ENCODE measurements around the gene ROPN1L.

Gene ROPN1L

DNA sequence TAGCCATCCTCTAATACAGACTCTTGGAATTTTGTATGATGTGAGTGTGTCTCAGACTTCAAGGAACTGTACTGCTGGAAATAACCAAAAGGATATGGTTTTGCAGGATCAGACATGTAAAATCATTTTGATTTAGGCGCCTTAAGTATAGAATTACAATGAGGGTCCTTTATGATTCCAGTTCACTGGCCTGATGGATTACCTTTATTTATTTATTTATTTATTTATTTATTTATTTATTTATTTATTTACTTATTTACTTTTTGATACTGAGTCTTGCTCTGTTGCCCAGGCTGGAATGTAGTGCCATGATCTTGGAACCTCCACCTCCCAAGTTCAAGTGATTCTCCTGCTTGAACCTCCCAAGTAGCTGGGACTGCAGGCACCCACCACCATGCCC lies 37.9 kb upstream of the ROPN1L start:
- DNase-seq (ENCODE audit: low spot score) = no peak
- no peak overlapping the region for H3K23ac ChIP-seq (ENCODE audit: low read depth, low read length, poor library complexity)
- H3K9ac ChIP-seq (ENCODE audit: low read depth, low read length, poor library complexity) = no peak overlapping the region
- H3K27ac ChIP-seq (replicated peaks; ENCODE audit: low read length) = no peak overlapping the region
- no peak overlapping the region for H4K8ac ChIP-seq (ENCODE audit: low read depth, low read length)
- peaks cover 22 to 100% of the 10 kb centered on the region in 2 donors for H3K36me3 ChIP-seq (replicated peaks in 1 of 2; ENCODE audit: control insufficient read depth in 2 of 2, insufficient read depth in 2 of 2, low read length in 2 of 2)
- H3K4ac ChIP-seq (ENCODE audit: low read length) = no peak overlapping the region
- no peak overlapping the region for H2AFZ ChIP-seq (ENCODE audit: low read length)
- no peak overlapping the region for H2BK12ac ChIP-seq (ENCODE audit: low read length)
- no peak overlapping the region for H2BK5ac ChIP-seq (ENCODE audit: low read length)
- no peaks in the 10 kb centered on the region for H3K4me1 ChIP-seq (ENCODE audit: control insufficient read depth in 2 of 2, insufficient read depth in 1 of 2, low read depth in 1 of 2, low read length in 2 of 2)
- no peak overlapping the region for H2BK120ac ChIP-seq (ENCODE audit: low read depth, low read length)
- H2AK5ac ChIP-seq (ENCODE audit: low read depth, low read length) = no peak overlapping the region
- no peak overlapping the region for H3K4me3 ChIP-seq (ENCODE audit: low read length in 2 of 2)
- H3K14ac ChIP-seq (ENCODE audit: low read length) = no peak overlapping the region
- no peak overlapping the region for H2BK15ac ChIP-seq (ENCODE audit: low read length)
- H3K79me1 ChIP-seq (ENCODE audit: low read depth, low read length) = no peaks in the 10 kb centered on the region
- H3K9me3 ChIP-seq (replicated peaks in 1 of 2; ENCODE audit: control insufficient read depth in 2 of 2, insufficient read depth in 1 of 2, low read depth in 1 of 2, low read length in 2 of 2) = peaks cover 3 to 24% of the 10 kb centered on the region in 2 donors
- no peak overlapping the region for H4K91ac ChIP-seq (ENCODE audit: low read depth, low read length, poor library complexity)
- no CpG with 5 or more reads among the region's 1 CpG for WGBS, 2 donors (ENCODE audit: extremely low coverage in 2 of 2, insufficient read length in 2 of 2, insufficient replicate concordance in 1 of 2)
- H3K18ac ChIP-seq (ENCODE audit: low read length) = no peak overlapping the region
- H3K27me3 ChIP-seq (ENCODE audit: control insufficient read depth in 3 of 3, insufficient read depth in 3 of 3, low read depth in 1 of 3, low read length in 3 of 3) = no peaks in the 10 kb centered on the region
- H3K4me2 ChIP-seq (ENCODE audit: insufficient read depth, low read length, poor library complexity, severe bottlenecking) = no peak overlapping the region

DNA sequence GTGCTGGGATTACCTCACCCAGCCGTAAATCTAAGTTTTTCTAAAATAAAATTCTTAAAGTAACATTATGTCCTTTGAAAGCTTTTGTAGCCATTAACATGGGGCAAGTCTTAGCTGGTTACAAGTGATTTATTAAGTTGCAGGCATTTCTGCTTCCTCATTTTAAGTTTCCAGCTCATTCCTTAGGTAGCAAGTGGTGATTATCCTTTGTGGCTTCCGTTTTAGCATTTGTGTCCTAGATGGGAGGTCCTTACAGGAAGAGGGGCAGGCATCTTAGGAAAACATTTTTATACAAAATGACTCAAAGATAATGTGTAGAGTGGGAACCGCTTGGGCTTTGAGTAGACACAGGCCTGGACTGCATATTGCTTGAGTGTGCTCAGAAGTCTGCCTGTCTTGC lies 35.0 kb upstream of the ROPN1L start:
- H3K36me3 ChIP-seq (replicated peaks in 1 of 2; ENCODE audit: control insufficient read depth in 2 of 2, insufficient read depth in 2 of 2, low read length in 2 of 2) = peaks cover 30 to 100% of the 10 kb centered on the region in 2 donors
- no peak overlapping the region for H2AK5ac ChIP-seq (ENCODE audit: low read depth, low read length)
- WGBS, 2 donors (ENCODE audit: extremely low coverage in 2 of 2, insufficient read length in 2 of 2, insufficient replicate concordance in 1 of 2) = no CpG with 5 or more reads among the region's 3 CpGs

DNA sequence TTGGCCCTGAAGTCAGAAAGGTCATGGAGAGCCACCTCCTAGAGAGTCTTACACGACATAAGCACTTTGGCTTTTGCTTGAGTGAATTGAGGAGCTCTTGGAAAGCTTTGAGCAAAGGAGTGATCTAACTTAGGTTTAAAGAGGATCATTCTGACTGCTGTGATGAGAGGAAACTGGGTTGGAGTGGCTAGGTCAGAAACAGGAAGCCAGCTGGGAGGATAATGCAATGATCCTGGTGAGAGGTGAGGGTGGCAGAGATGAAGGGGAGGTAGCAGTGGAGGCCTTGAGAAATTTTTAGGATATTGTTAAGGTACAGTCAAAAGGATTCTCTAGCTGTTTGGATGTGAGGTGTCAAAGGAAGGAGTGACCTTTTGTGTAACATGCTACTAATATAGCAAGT lies 32.2 kb upstream of the ROPN1L start:
- Histone ChIP-seq H3K27ac (replicated peaks; ENCODE audit: low read length) (no peak overlapping the region), H3K4ac (ENCODE audit: low read length) (no peak overlapping the region), H2BK120ac (ENCODE audit: low read depth, low read length) (no peak overlapping the region), H3K36me3 (replicated peaks in 1 of 2; ENCODE audit: control insufficient read depth in 2 of 2, insufficient read depth in 2 of 2, low read length in 2 of 2) (peaks cover 44 to 100% of the 10 kb centered on the region in 2 donors), H4K91ac (ENCODE audit: low read depth, low read length, poor library complexity) (no peak overlapping the region), H3K9ac (ENCODE audit: low read depth, low read length, poor library complexity) (no peak overlapping the region), H3K4me2 (ENCODE audit: insufficient read depth, low read length, poor library complexity, severe bottlenecking) (no peak overlapping the region), H3K14ac (ENCODE audit: low read length) (no peak overlapping the region), H3K18ac (ENCODE audit: low read length) (no peak overlapping the region), H2BK12ac (ENCODE audit: low read length) (no peak overlapping the region), H2AK5ac (ENCODE audit: low read depth, low read length) (no peak overlapping the region), H3K23ac (ENCODE audit: low read depth, low read length, poor library complexity) (no peak overlapping the region), H2BK5ac (ENCODE audit: low read length) (no peak overlapping the region), H3K4me3 (ENCODE audit: low read length in 2 of 2) (no peak overlapping the region), H3K79me1 (ENCODE audit: low read depth, low read length) (no peaks in the 10 kb centered on the region), H4K8ac (ENCODE audit: low read depth, low read length) (no peak overlapping the region), H3K9me3 (replicated peaks in 1 of 2; ENCODE audit: control insufficient read depth in 2 of 2, insufficient read depth in 1 of 2, low read depth in 1 of 2, low read length in 2 of 2) (peaks cover 3 to 19% of the 10 kb centered on the region in 2 donors), H3K27me3 (ENCODE audit: control insufficient read depth in 3 of 3, insufficient read depth in 3 of 3, low read depth in 1 of 3, low read length in 3 of 3) (no peaks in the 10 kb centered on the region), H3K4me1 (ENCODE audit: control insufficient read depth in 2 of 2, insufficient read depth in 1 of 2, low read depth in 1 of 2, low read length in 2 of 2) (no peaks in the 10 kb centered on the region), H2BK15ac (ENCODE audit: low read length) (no peak overlapping the region), H2AFZ (ENCODE audit: low read length) (no peak overlapping the region)
- no CpG with 5 or more reads among the region's 1 CpG for WGBS, 2 donors (ENCODE audit: extremely low coverage in 2 of 2, insufficient read length in 2 of 2, insufficient replicate concordance in 1 of 2)
- DNase-seq (ENCODE audit: low spot score) = no peak

More for the DNA sequence above, 35.0 kb upstream of the ROPN1L start:
- H2BK5ac ChIP-seq (ENCODE audit: low read length) = no peak overlapping the region
- H4K8ac ChIP-seq (ENCODE audit: low read depth, low read length) = no peak overlapping the region
- no peak overlapping the region for H2AFZ ChIP-seq (ENCODE audit: low read length)
- H3K4me2 ChIP-seq (ENCODE audit: insufficient read depth, low read length, poor library complexity, severe bottlenecking) = no peak overlapping the region
- H3K9me3 ChIP-seq (replicated peaks in 1 of 2; ENCODE audit: control insufficient read depth in 2 of 2, insufficient read depth in 1 of 2, low read depth in 1 of 2, low read length in 2 of 2) = peaks cover 3 to 24% of the 10 kb centered on the region in 2 donors
- no peak overlapping the region for H3K18ac ChIP-seq (ENCODE audit: low read length)
- H2BK15ac ChIP-seq (ENCODE audit: low read length) = no peak overlapping the region
- no peaks in the 10 kb centered on the region for H3K27me3 ChIP-seq (ENCODE audit: control insufficient read depth in 3 of 3, insufficient read depth in 3 of 3, low read depth in 1 of 3, low read length in 3 of 3)
- no peak overlapping the region for H3K27ac ChIP-seq (replicated peaks; ENCODE audit: low read length)
- no peak overlapping the region for H3K9ac ChIP-seq (ENCODE audit: low read depth, low read length, poor library complexity)
- no peak overlapping the region for H3K4ac ChIP-seq (ENCODE audit: low read length)
- DNase-seq (ENCODE audit: low spot score) = no peak
- H2BK12ac ChIP-seq (ENCODE audit: low read length) = no peak overlapping the region
- H3K4me3 ChIP-seq (ENCODE audit: low read length in 2 of 2) = no peak overlapping the region
- H3K23ac ChIP-seq (ENCODE audit: low read depth, low read length, poor library complexity) = no peak overlapping the region
- no peaks in the 10 kb centered on the region for H3K4me1 ChIP-seq (ENCODE audit: control insufficient read depth in 2 of 2, insufficient read depth in 1 of 2, low read depth in 1 of 2, low read length in 2 of 2)
- H4K91ac ChIP-seq (ENCODE audit: low read depth, low read length, poor library complexity) = no peak overlapping the region
- no peak overlapping the region for H3K14ac ChIP-seq (ENCODE audit: low read length)
- H2BK120ac ChIP-seq (ENCODE audit: low read depth, low read length) = no peak overlapping the region
- H3K79me1 ChIP-seq (ENCODE audit: low read depth, low read length) = no peaks in the 10 kb centered on the region

DNA sequence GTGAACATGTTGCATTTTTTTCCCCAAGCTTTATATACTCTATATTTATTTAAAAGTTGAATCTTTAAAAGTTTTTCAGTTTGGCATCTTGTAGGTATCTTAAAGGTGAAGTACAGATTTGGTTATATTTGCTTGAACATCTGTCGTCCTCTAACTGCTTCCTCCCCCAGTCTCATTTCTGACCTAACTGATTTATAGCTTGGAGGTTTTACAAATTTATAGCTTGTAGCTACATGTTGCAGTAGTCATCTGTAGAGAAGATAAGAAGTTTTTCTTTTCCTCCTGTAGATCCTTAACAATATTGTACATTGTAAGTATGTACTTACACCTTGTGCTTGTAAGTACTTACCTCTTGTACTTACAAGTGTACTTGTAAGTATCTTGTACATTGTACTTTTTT lies 31.0 kb upstream of the ROPN1L start:
- Histone ChIP-seq H3K79me1 (ENCODE audit: low read depth, low read length) (no peaks in the 10 kb centered on the region), H2AFZ (ENCODE audit: low read length) (no peak overlapping the region), H4K91ac (ENCODE audit: low read depth, low read length, poor library complexity) (no peak overlapping the region), H2AK5ac (ENCODE audit: low read depth, low read length) (no peak overlapping the region), H3K9me3 (replicated peaks in 1 of 2; ENCODE audit: control insufficient read depth in 2 of 2, insufficient read depth in 1 of 2, low read depth in 1 of 2, low read length in 2 of 2) (peaks cover 3 to 7% of the 10 kb centered on the region in 2 donors), H3K27me3 (ENCODE audit: control insufficient read depth in 3 of 3, insufficient read depth in 3 of 3, low read depth in 1 of 3, low read length in 3 of 3) (no peaks in the 10 kb centered on the region), H3K4me1 (ENCODE audit: control insufficient read depth in 2 of 2, insufficient read depth in 1 of 2, low read depth in 1 of 2, low read length in 2 of 2) (no peaks in the 10 kb centered on the region), H3K4me3 (ENCODE audit: low read length in 2 of 2) (no peak overlapping the region), H2BK120ac (ENCODE audit: low read depth, low read length) (no peak overlapping the region), H3K14ac (ENCODE audit: low read length) (no peak overlapping the region), H4K8ac (ENCODE audit: low read depth, low read length) (no peak overlapping the region), H3K4ac (ENCODE audit: low read length) (no peak overlapping the region), H3K4me2 (ENCODE audit: insufficient read depth, low read length, poor library complexity, severe bottlenecking) (no peak overlapping the region), H2BK12ac (ENCODE audit: low read length) (no peak overlapping the region), H2BK15ac (ENCODE audit: low read length) (no peak overlapping the region), H3K18ac (ENCODE audit: low read length) (no peak overlapping the region), H2BK5ac (ENCODE audit: low read length) (no peak overlapping the region), H3K23ac (ENCODE audit: low read depth, low read length, poor library complexity) (no peak overlapping the region), H3K27ac (replicated peaks; ENCODE audit: low read length) (no peak overlapping the region), H3K9ac (ENCODE audit: low read depth, low read length, poor library complexity) (no peak overlapping the region), H3K36me3 (replicated peaks in 1 of 2; ENCODE audit: control insufficient read depth in 2 of 2, insufficient read depth in 2 of 2, low read length in 2 of 2) (peaks cover 43 to 100% of the 10 kb centered on the region in 2 donors)
- WGBS, 2 donors (ENCODE audit: extremely low coverage in 2 of 2, insufficient read length in 2 of 2, insufficient replicate concordance in 1 of 2) = no CpG with 5 or more reads among the region's 1 CpG
- DNase-seq (ENCODE audit: low spot score) = no peak
